ENCODE data around the gene MAP3K5.

DNA sequence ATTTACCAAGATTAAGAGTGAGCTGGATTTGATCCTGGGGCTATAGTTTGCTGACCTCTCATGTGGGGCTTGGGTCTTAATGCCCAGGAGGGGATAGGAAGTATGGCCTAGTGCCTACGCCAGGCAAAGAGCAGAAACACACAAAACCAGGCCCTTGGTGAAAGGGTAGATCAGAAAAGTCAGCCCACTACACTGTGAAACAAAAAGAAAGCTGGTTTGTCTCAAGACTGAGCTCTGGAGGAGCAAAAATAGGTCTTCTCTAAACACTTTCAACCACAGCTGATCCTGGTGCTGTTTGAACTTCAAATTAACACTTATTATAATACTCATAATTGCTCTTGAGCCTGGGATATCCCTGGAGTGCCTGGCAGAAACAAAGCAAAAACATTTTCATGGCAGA, 167.0 kb downstream of the MAP3K5 start:
- TF ChIP-seq, protein P1, sequence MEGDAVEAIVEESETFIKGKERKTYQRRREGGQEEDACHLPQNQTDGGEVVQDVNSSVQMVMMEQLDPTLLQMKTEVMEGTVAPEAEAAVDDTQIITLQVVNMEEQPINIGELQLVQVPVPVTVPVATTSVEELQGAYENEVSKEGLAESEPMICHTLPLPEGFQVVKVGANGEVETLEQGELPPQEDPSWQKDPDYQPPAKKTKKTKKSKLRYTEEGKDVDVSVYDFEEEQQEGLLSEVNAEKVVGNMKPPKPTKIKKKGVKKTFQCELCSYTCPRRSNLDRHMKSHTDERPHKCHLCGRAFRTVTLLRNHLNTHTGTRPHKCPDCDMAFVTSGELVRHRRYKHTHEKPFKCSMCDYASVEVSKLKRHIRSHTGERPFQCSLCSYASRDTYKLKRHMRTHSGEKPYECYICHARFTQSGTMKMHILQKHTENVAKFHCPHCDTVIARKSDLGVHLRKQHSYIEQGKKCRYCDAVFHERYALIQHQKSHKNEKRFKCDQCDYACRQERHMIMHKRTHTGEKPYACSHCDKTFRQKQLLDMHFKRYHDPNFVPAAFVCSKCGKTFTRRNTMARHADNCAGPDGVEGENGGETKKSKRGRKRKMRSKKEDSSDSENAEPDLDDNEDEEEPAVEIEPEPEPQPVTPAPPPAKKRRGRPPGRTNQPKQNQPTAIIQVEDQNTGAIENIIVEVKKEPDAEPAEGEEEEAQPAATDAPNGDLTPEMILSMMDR (IDR thresholded peaks at IDR 0.05): no peak
- TF ChIP-seq POLR2A (IDR thresholded peaks at IDR 0.05): no peak

Data from adrenal gland (tissue), 5 donors.